ENCODE results near the gene IFFO2. TPM values are rescaled to one million over a fixed set of nuclear protein-coding genes. Genes with fewer than 3 reads are reported as not detected.

The IFFO2 gene
- total RNA-seq, 1 experiment from 2014 or later, result 18.7 TPM

- H3K9me3 Mint-ChIP-seq (ENCODE audit: unreplicated experiment), result no peaks in the 10 kb centered on the region
- H3K4me1 ChIP-seq, result peaks cover 12% of the 10 kb centered on the region
- H3K27me3 Mint-ChIP-seq (ENCODE audit: insufficient read depth, unreplicated experiment), result no peaks in the 10 kb centered on the region
- H3K4me3 Mint-ChIP-seq (ENCODE audit: unreplicated experiment), result no peak overlapping the region
- CTCF ChIA-PET, result no interaction called here
- intact Hi-C loops (cut with micrococcal nuclease; ENCODE audit: unreplicated experiment), result no loop called here
- BruUV-seq (replicated peaks), result no TSS peak
- no peak for DNase-seq
- H3K4me1 Mint-ChIP-seq (ENCODE audit: low read depth, unreplicated experiment), result no peaks in the 10 kb centered on the region
- POLR2A ChIA-PET, result no interaction called here
- no peak overlapping the region for H3K4me3 ChIP-seq (ENCODE audit: low read depth, low read length)
- H3K27ac Mint-ChIP-seq (ENCODE audit: unreplicated experiment), result no peak overlapping the region
- peaks cover 6% of the 10 kb centered on the region for H3K36me3 Mint-ChIP-seq (ENCODE audit: insufficient read depth, unreplicated experiment)
- no peaks in the 10 kb centered on the region for H3K36me3 ChIP-seq (ENCODE audit: control insufficient read depth, insufficient read depth, low read length)
- H3K27me3 ChIP-seq (replicated peaks; ENCODE audit: control insufficient read depth, insufficient read depth, low read length), result no peaks in the 10 kb centered on the region
- TF ChIP-seq CTCF (IDR thresholded peaks at IDR 0.05; ENCODE audit: insufficient read depth in 1 of 2, low read depth in 1 of 2, low read length in 1 of 2, severe bottlenecking in 1 of 2, unreplicated experiment in 1 of 2), result no peak
- H3K9me3 ChIP-seq, result no peaks in the 10 kb centered on the region
Observed at GRCh38 chr1:18919956-18920355, 36.5 kb downstream of the IFFO2 start.

- H3K27me3 ChIP-seq (replicated peaks; ENCODE audit: control insufficient read depth, insufficient read depth, low read length), result no peaks in the 10 kb centered on the region
- peaks cover 12% of the 10 kb centered on the region for H3K4me1 ChIP-seq
- H3K36me3 Mint-ChIP-seq (ENCODE audit: insufficient read depth, unreplicated experiment), result peaks cover 12% of the 10 kb centered on the region
- no peaks in the 10 kb centered on the region for H3K36me3 ChIP-seq (ENCODE audit: control insufficient read depth, insufficient read depth, low read length)
- POLR2A ChIA-PET, result no interaction called here
- CTCF ChIA-PET, result no interaction called here
- H3K9me3 Mint-ChIP-seq (ENCODE audit: unreplicated experiment), result no peaks in the 10 kb centered on the region
- no peak for DNase-seq
- H3K27ac Mint-ChIP-seq (ENCODE audit: unreplicated experiment), result no peak overlapping the region
- BruUV-seq (replicated peaks), result no TSS peak
- no peaks in the 10 kb centered on the region for H3K9me3 ChIP-seq
- intact Hi-C loops (cut with micrococcal nuclease; ENCODE audit: unreplicated experiment), result no loop called here
- peaks cover under 1% of the 10 kb centered on the region for H3K4me1 Mint-ChIP-seq (ENCODE audit: low read depth, unreplicated experiment)
- H3K27me3 Mint-ChIP-seq (ENCODE audit: insufficient read depth, unreplicated experiment), result no peaks in the 10 kb centered on the region
- no peak overlapping the region for H3K4me3 Mint-ChIP-seq (ENCODE audit: unreplicated experiment)
- no peak for TF ChIP-seq CTCF (IDR thresholded peaks at IDR 0.05; ENCODE audit: insufficient read depth in 1 of 2, low read depth in 1 of 2, low read length in 1 of 2, severe bottlenecking in 1 of 2, unreplicated experiment in 1 of 2)
- H3K4me3 ChIP-seq (ENCODE audit: low read depth, low read length), result no peak overlapping the region
Observed at GRCh38 chr1:18919197-18919905, 37.1 kb downstream of the IFFO2 start.

- BruUV-seq (replicated peaks), result no TSS peak
- CTCF ChIA-PET, result interaction anchor here (0.6 kb wide), 1 partner anchor 19 kb away, joined by 5 read pairs; no protein-coding TSS in a partner anchor
- no peaks in the 10 kb centered on the region for H3K27me3 ChIP-seq (replicated peaks; ENCODE audit: control insufficient read depth, insufficient read depth, low read length)
- H3K36me3 Mint-ChIP-seq (ENCODE audit: insufficient read depth, unreplicated experiment), result peaks cover 20% of the 10 kb centered on the region
- intact Hi-C loops (cut with micrococcal nuclease; ENCODE audit: unreplicated experiment), result no loop called here
- peaks cover 12% of the 10 kb centered on the region for H3K4me1 ChIP-seq
- H3K9me3 ChIP-seq, result no peaks in the 10 kb centered on the region
- H3K4me1 Mint-ChIP-seq (ENCODE audit: low read depth, unreplicated experiment), result peaks cover 7% of the 10 kb centered on the region
- H3K4me3 ChIP-seq (ENCODE audit: low read depth, low read length), result no peak overlapping the region
- POLR2A ChIA-PET, result no interaction called here
- H3K27ac Mint-ChIP-seq (ENCODE audit: unreplicated experiment), result no peak overlapping the region
- H3K27me3 Mint-ChIP-seq (ENCODE audit: insufficient read depth, unreplicated experiment), result no peaks in the 10 kb centered on the region
- H3K36me3 ChIP-seq (ENCODE audit: control insufficient read depth, insufficient read depth, low read length), result no peaks in the 10 kb centered on the region
- H3K4me3 Mint-ChIP-seq (ENCODE audit: unreplicated experiment), result no peak overlapping the region
- H3K9me3 Mint-ChIP-seq (ENCODE audit: unreplicated experiment), result no peaks in the 10 kb centered on the region
- no peak for TF ChIP-seq CTCF (IDR thresholded peaks at IDR 0.05; ENCODE audit: insufficient read depth in 1 of 2, low read depth in 1 of 2, low read length in 1 of 2, severe bottlenecking in 1 of 2, unreplicated experiment in 1 of 2)
- DNase-seq, result no peak
Observed at GRCh38 chr1:18918417-18918816, 38.1 kb downstream of the IFFO2 start.
